ENCODE results near the gene UBE2F. TPM values are rescaled to one million over a fixed set of nuclear protein-coding genes. Genes with fewer than 3 reads are reported as not detected.

The UBE2F gene
- total and polyA plus RNA-seq, 9 of the 15 experiments (the other 6 are each of a cell fraction or from before 2014, with no cell fraction given) = 18.1 to 88.1 (median 53.0) TPM

DNA sequence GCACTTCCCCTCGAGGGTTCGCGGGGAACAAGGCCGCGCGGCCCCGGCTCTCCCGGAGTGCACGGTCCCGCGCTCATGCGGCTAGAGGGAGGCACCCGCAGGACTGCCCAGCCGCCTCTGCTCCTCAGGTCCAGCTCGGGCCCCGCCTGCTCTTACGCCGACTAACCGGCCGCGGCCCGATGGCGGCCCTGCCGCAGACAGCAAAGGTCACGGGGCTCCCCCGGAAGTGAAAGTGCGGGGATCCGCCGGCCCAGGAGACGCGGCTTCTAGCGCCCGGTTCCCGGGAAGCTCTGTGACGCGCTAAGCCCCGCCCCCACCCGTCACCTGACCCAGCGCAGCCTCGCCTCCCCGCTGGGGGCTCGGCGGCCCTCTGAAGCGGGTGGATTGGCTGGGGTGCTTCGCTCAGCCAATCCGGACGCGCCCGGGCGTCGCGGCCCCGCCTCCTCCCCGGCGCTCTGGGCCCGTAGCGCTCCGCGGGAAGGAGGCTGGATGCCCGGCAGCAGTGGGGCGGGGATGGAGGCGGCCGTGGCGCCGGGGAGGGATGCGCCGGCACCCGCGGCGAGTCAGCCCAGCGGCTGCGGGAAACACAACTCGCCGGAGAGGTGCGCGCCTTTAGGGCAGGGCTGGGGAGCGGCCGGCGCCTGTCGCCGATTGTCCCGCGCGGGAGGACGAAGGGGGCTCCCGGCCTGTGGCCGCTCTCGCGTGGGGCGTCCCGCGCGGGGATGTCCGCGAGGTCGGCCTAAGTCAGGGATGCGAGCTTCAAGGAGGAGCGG, 93.9 kb downstream of the UBE2F start, which contains the start of gene SCLY (continued):
- TF ChIP-seq, protein P1, sequence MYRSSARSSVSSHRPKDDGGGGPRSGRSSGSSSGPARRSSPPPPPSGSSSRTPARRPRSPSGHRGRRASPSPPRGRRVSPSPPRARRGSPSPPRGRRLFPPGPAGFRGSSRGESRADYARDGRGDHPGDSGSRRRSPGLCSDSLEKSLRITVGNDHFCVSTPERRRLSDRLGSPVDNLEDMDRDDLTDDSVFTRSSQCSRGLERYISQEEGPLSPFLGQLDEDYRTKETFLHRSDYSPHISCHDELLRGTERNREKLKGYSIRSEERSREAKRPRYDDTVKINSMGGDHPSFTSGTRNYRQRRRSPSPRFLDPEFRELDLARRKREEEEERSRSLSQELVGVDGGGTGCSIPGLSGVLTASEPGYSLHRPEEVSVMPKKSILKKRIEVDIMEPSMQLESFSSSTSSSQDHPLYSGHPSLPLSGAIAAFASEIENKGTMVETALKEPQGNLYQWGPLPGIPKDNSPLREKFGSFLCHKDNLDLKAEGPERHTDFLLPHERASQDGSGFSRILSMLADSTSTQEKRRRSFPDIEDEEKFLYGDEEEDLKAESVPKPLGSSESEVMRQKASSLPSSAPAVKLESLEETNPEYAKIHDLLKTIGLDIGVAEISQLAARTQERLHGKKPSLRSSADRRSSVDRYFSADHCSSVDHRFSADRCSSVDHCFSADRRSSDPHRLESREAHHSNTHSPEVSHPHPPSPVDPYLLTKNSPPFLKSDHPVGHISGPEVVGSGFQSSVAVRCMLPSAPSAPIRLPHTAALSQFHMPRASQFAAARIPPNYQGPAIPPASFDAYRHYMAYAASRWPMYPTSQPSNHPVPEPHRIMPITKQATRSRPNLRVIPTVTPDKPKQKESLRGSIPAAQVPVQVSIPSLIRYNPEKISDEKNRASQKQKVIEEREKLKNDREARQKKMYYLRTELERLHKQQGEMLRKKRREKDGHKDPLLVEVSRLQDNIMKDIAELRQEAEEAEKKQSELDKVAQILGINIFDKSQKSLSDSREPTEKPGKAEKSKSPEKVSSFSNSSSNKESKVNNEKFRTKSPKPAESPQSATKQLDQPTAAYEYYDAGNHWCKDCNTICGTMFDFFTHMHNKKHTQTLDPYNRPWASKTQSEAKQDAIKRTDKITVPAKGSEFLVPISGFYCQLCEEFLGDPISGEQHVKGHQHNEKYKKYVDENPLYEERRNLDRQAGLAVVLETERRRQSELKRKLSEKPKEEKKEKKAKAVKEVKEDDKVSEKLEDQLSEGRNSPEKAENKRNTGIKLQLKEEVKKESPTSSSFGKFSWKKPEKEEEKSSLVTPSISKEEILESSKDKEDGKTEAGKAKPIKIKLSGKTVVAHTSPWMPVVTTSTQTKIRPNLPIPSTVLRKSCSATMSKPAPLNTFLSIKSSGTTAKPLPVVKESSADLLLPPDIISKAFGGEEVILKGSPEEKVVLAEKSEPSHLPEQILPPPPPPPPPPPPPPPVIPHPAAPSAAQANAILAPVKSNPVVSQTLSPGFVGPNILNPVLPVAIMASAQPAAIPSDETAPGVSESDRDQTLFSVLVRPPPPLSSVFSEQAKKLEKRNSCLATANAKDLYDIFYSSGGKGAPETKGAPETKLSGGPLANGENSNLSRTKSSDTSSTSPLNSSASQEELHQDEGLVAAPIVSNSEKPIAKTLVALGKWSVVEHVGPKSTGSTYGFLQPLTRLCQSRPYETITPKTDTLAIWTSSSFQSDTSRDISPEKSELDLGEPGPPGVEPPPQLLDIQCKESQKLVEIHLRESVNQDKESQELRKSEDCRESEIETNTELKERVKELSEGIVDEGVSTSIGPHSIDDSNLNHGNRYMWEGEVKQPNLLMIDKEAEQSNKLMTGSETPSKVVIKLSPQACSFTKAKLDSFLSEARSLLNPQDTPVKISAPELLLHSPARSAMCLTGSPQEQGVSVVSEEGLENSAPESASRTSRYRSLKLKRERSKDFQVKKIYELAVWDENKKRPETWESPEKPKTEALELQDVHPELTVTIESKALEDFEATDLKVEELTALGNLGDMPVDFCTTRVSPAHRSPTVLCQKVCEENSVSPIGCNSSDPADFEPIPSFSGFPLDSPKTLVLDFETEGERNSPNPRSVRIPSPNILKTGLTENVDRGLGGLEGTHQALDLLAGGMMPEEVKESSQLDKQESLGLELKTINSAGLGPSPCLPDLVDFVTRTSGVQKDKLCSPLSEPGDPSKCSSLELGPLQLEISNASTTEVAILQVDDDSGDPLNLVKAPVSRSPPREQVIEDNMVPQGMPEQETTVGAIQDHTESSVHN (IDR thresholded peaks at IDR 0.05; ENCODE audit: borderline replicate concordance in 1 of 2, low read depth in 1 of 2) = no peak
- TF ChIP-seq ZNF79 (CRISPR knock-in tag; IDR thresholded peaks at IDR 0.05; ENCODE audit: low read depth) = no peak
- TF ChIP-seq, protein P2, sequence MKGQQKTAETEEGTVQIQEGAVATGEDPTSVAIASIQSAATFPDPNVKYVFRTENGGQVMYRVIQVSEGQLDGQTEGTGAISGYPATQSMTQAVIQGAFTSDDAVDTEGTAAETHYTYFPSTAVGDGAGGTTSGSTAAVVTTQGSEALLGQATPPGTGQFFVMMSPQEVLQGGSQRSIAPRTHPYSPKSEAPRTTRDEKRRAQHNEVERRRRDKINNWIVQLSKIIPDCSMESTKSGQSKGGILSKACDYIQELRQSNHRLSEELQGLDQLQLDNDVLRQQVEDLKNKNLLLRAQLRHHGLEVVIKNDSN (CRISPR knock-in tag; IDR thresholded peaks at IDR 0.05) = peak; percentile 94
- TF ChIP-seq ESRRA (IDR thresholded peaks at IDR 0.05; ENCODE audit: borderline replicate concordance, low read depth) = 0 out of 2 replicates have a peak, but pooled peaks have one; percentile 30
- no peak for TF ChIP-seq BRD4 (IDR thresholded peaks at IDR 0.05)
- peak in 1 of 2 experiments; percentile 44; a peak in 1 of 4 replicates for TF ChIP-seq RCOR1 (IDR thresholded peaks at IDR 0.05; ENCODE audit: borderline replicate concordance in 1 of 2, low read depth in 2 of 2, low read length in 2 of 2)
- TF ChIP-seq SMARCA5 (IDR thresholded peaks at IDR 0.05) = no peak
- TF ChIP-seq TCF7L2 (IDR thresholded peaks at IDR 0.05; ENCODE audit: low read depth, low read length) = no peak
- TF ChIP-seq, protein P3, sequence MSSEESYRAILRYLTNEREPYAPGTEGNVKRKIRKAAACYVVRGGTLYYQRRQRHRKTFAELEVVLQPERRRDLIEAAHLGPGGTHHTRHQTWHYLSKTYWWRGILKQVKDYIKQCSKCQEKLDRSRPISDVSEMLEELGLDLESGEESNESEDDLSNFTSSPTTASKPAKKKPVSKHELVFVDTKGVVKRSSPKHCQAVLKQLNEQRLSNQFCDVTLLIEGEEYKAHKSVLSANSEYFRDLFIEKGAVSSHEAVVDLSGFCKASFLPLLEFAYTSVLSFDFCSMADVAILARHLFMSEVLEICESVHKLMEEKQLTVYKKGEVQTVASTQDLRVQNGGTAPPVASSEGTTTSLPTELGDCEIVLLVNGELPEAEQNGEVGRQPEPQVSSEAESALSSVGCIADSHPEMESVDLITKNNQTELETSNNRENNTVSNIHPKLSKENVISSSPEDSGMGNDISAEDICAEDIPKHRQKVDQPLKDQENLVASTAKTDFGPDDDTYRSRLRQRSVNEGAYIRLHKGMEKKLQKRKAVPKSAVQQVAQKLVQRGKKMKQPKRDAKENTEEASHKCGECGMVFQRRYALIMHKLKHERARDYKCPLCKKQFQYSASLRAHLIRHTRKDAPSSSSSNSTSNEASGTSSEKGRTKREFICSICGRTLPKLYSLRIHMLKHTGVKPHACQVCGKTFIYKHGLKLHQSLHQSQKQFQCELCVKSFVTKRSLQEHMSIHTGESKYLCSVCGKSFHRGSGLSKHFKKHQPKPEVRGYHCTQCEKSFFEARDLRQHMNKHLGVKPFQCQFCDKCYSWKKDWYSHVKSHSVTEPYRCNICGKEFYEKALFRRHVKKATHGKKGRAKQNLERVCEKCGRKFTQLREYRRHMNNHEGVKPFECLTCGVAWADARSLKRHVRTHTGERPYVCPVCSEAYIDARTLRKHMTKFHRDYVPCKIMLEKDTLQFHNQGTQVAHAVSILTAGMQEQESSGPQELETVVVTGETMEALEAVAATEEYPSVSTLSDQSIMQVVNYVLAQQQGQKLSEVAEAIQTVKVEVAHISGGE (CRISPR knock-in tag; IDR thresholded peaks at IDR 0.05) = peak in 2 of 3 experiments; percentile 60 to 88; a peak in 4 of 6 replicates
- TF ChIP-seq CBX8 (IDR thresholded peaks at IDR 0.05; ENCODE audit: borderline replicate concordance, extremely low read depth, low read depth, low read length, poor library complexity, severe bottlenecking) = no peak
- TF ChIP-seq, protein P4, sequence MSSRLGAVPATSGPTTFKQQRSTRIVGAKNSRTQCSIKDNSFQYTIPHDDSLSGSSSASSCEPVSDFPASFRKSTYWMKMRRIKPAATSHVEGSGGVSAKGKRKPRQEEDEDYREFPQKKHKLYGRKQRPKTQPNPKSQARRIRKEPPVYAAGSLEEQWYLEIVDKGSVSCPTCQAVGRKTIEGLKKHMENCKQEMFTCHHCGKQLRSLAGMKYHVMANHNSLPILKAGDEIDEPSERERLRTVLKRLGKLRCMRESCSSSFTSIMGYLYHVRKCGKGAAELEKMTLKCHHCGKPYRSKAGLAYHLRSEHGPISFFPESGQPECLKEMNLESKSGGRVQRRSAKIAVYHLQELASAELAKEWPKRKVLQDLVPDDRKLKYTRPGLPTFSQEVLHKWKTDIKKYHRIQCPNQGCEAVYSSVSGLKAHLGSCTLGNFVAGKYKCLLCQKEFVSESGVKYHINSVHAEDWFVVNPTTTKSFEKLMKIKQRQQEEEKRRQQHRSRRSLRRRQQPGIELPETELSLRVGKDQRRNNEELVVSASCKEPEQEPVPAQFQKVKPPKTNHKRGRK (tag; IDR thresholded peaks at IDR 0.05) = no peak

Measured in K562 (cell line).